OCI-LY3 (cell line): Measurements from ENCODE around the gene NLRP11.

Experiments used
- EZH2phosphoT487 ChIP-seq: fragments of 200-600 bp; shearing (Covaris generic); IDR thresholded peaks from 2 replicates; pipeline ENCODE4 v1.6.1; 2018; ENCODE audit warnings: antibody characterized with exemption, mixed run types, low read depth
- TF ChIP-seq, protein P1 (sequence below): fragments of 200-600, 300-600 bp; sonication (generic); IDR thresholded peaks from 2 replicates; pipeline ENCODE4 v1.5.1; 2014; ENCODE audit warnings: antibody characterized with exemption, low read length, low read depth

DNA sequence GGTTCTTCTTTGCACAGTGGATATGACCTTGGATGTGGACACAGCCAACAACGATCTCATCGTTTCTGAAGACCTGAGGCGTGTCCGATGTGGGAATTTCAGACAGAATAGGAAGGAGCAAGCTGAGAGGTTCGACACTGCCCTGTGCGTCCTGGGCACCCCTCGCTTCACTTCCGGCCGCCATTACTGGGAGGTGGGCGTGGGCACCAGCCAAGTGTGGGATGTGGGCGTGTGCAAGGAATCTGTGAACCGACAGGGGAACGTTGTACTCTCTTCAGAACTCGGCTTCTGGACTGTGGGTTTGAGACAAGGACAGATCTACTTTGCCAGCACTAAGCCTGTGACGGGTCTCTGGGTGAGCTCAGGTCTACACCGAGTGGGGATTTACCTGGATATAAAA, 53.5 kb downstream of the NLRP11 start:
- TF ChIP-seq, protein P1, sequence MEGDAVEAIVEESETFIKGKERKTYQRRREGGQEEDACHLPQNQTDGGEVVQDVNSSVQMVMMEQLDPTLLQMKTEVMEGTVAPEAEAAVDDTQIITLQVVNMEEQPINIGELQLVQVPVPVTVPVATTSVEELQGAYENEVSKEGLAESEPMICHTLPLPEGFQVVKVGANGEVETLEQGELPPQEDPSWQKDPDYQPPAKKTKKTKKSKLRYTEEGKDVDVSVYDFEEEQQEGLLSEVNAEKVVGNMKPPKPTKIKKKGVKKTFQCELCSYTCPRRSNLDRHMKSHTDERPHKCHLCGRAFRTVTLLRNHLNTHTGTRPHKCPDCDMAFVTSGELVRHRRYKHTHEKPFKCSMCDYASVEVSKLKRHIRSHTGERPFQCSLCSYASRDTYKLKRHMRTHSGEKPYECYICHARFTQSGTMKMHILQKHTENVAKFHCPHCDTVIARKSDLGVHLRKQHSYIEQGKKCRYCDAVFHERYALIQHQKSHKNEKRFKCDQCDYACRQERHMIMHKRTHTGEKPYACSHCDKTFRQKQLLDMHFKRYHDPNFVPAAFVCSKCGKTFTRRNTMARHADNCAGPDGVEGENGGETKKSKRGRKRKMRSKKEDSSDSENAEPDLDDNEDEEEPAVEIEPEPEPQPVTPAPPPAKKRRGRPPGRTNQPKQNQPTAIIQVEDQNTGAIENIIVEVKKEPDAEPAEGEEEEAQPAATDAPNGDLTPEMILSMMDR, result no peak
- TF ChIP-seq EZH2phosphoT487, result no peak
